ENCODE measurements around the gene DIS3L. TPM values are rescaled to one million over a fixed set of nuclear protein-coding genes. Genes with fewer than 3 reads are reported as not detected.

DIS3L gene
- total and polyA plus RNA-seq, 2 of the 13 experiments (the other 11 are each of a cell fraction or from before 2014, with no cell fraction given) = 21.0 to 50.5 TPM

DNA sequence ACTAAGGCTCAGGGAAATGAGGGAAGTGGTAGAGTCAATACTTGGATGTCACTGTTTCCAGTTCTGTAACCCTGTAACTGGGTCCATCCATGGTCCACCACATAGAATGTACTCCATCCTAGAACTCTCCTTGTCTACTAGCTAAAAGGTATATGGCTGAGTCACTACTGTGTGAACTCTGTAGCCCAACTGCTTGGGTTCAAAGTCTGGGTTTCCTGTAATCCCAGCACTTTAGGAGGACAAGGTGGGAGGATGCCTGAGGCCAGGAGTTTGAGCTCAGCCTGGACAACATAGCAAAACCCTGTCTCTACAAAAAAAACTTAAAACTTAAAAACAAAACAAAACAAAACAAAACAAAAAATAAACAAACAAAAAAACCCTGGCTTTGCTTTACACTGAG lies 5.3 kb upstream of the DIS3L start (continued):
- TF ChIP-seq, protein P1, sequence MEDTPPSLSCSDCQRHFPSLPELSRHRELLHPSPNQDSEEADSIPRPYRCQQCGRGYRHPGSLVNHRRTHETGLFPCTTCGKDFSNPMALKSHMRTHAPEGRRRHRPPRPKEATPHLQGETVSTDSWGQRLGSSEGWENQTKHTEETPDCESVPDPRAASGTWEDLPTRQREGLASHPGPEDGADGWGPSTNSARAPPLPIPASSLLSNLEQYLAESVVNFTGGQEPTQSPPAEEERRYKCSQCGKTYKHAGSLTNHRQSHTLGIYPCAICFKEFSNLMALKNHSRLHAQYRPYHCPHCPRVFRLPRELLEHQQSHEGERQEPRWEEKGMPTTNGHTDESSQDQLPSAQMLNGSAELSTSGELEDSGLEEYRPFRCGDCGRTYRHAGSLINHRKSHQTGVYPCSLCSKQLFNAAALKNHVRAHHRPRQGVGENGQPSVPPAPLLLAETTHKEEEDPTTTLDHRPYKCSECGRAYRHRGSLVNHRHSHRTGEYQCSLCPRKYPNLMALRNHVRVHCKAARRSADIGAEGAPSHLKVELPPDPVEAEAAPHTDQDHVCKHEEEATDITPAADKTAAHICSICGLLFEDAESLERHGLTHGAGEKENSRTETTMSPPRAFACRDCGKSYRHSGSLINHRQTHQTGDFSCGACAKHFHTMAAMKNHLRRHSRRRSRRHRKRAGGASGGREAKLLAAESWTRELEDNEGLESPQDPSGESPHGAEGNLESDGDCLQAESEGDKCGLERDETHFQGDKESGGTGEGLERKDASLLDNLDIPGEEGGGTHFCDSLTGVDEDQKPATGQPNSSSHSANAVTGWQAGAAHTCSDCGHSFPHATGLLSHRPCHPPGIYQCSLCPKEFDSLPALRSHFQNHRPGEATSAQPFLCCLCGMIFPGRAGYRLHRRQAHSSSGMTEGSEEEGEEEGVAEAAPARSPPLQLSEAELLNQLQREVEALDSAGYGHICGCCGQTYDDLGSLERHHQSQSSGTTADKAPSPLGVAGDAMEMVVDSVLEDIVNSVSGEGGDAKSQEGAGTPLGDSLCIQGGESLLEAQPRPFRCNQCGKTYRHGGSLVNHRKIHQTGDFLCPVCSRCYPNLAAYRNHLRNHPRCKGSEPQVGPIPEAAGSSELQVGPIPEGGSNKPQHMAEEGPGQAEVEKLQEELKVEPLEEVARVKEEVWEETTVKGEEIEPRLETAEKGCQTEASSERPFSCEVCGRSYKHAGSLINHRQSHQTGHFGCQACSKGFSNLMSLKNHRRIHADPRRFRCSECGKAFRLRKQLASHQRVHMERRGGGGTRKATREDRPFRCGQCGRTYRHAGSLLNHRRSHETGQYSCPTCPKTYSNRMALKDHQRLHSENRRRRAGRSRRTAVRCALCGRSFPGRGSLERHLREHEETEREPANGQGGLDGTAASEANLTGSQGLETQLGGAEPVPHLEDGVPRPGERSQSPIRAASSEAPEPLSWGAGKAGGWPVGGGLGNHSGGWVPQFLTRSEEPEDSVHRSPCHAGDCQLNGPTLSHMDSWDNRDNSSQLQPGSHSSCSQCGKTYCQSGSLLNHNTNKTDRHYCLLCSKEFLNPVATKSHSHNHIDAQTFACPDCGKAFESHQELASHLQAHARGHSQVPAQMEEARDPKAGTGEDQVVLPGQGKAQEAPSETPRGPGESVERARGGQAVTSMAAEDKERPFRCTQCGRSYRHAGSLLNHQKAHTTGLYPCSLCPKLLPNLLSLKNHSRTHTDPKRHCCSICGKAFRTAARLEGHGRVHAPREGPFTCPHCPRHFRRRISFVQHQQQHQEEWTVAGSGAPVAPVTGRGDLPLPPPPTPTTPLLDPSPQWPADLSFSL (CRISPR knock-in tag; IDR thresholded peaks at IDR 0.05) = no peak
- TF ChIP-seq NCOA1 (CRISPR knock-in tag; IDR thresholded peaks at IDR 0.05) = no peak
- no peak for TF ChIP-seq ZFP90 (CRISPR knock-in tag; IDR thresholded peaks at IDR 0.05; ENCODE audit: borderline replicate concordance)
- TF ChIP-seq ETV6 (CRISPR knock-in tag; conservative IDR thresholded peaks at IDR 0.05) = no peak
- no peak for TF ChIP-seq MTA1 (CRISPR knock-in tag; IDR thresholded peaks at IDR 0.05; ENCODE audit: borderline replicate concordance)
- peak; percentile 79 for TF ChIP-seq HNF4A (CRISPR knock-in tag; IDR thresholded peaks at IDR 0.05)
- TF ChIP-seq, protein P2, sequence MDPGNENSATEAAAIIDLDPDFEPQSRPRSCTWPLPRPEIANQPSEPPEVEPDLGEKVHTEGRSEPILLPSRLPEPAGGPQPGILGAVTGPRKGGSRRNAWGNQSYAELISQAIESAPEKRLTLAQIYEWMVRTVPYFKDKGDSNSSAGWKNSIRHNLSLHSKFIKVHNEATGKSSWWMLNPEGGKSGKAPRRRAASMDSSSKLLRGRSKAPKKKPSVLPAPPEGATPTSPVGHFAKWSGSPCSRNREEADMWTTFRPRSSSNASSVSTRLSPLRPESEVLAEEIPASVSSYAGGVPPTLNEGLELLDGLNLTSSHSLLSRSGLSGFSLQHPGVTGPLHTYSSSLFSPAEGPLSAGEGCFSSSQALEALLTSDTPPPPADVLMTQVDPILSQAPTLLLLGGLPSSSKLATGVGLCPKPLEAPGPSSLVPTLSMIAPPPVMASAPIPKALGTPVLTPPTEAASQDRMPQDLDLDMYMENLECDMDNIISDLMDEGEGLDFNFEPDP (CRISPR knock-in tag; conservative IDR thresholded peaks at IDR 0.05) = no peak
- no peak for TF ChIP-seq SOX6 (IDR thresholded peaks at IDR 0.05)
- TF ChIP-seq SOX6 (CRISPR knock-in tag; IDR thresholded peaks at IDR 0.05) = no peak
- no peak for TF ChIP-seq SP2 (CRISPR knock-in tag; IDR thresholded peaks at IDR 0.05)
- no peak for TF ChIP-seq ZSCAN29 (CRISPR knock-in tag; conservative IDR thresholded peaks at IDR 0.05)
- TF ChIP-seq ZNF460 (CRISPR knock-in tag; IDR thresholded peaks at IDR 0.05; ENCODE audit: borderline replicate concordance) = no peak
- no peak for TF ChIP-seq SRSF9 (IDR thresholded peaks at IDR 0.05; ENCODE audit: borderline replicate concordance, insufficient read depth, low read depth, low read length, poor library complexity, severe bottlenecking)
- TF ChIP-seq TBX3 (IDR thresholded peaks at IDR 0.05; ENCODE audit: borderline replicate concordance) = no peak
- TF ChIP-seq FOXJ3 (CRISPR knock-in tag; IDR thresholded peaks at IDR 0.05; ENCODE audit: borderline replicate concordance) = no peak
- no peak for TF ChIP-seq ZNF546 (CRISPR knock-in tag; conservative IDR thresholded peaks at IDR 0.05)
- peak; percentile 81 for TF ChIP-seq ZMYM2 (CRISPR knock-in tag; IDR thresholded peaks at IDR 0.05)
- TF ChIP-seq SIN3A (IDR thresholded peaks at IDR 0.05; ENCODE audit: borderline replicate concordance, low read depth, low read length) = no peak
- TF ChIP-seq ZNF777 (CRISPR knock-in tag; IDR thresholded peaks at IDR 0.05) = no peak
- TF ChIP-seq ZNF496 (CRISPR knock-in tag; IDR thresholded peaks at IDR 0.05; ENCODE audit: insufficient replicate concordance) = no peak
- no peak for TF ChIP-seq FIP1L1 (IDR thresholded peaks at IDR 0.05; ENCODE audit: borderline replicate concordance, insufficient read depth, low read depth, low read length)
- no peak for TF ChIP-seq TBL1XR1 (IDR thresholded peaks at IDR 0.05; ENCODE audit: borderline replicate concordance, low read length, partially characterized antibody)
- TF ChIP-seq ZNF234 (CRISPR knock-in tag; conservative IDR thresholded peaks at IDR 0.05) = no peak
- TF ChIP-seq ARNT2 (CRISPR knock-in tag; IDR thresholded peaks at IDR 0.05; ENCODE audit: low read depth) = no peak
- TF ChIP-seq MXD4 (CRISPR knock-in tag; IDR thresholded peaks at IDR 0.05) = no peak

Data from HepG2 (cell line).